ENCODE data around the gene PRKCA.
"Not testable (repeated sequence)": the region's sequence is repeated elsewhere in the genome, so short reads cannot be mapped to it uniquely, and the experiment has no call there.

The PRKCA gene

DNA sequence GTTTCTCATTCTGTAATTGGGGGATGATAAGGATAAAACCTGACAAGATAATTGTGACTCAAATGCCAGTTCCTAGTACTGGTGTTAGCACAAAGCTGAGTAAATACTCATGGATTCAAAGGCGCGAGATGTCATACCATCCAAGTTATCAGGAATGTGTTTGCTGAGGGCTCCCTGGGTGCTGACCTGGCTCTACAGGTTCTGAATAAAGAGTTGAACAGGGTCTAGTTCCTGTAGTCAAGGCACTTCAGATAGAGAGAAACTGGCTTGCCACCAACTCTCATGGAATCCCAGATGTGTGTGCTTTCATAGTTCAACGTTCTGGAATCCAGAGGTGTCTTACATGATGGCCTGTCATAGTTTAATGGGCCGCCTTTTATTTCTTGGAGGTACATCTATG lies 141.6 kb downstream of the PRKCA start:
- no peak for DNase-seq

DNA sequence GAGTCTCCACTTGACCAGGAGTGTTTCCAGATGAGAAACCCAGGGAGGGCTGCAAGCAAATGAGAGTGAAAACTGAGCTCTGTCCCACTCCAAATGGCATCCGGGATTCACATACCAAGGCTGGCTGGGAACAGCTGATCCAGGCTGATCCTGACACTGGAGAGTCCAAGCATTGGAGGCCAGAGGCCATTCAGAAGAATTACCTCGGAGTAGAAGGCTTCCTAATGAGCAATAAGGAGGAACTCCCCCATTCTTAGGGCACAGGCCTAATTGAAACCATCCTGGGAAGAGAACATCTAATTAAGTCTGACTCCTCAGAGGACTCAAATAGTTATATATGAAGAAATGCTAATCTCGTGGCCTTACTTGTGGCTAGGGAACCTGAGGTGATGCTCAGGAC lies 142.8 kb downstream of the PRKCA start:
- DNase-seq = no peak

DNA sequence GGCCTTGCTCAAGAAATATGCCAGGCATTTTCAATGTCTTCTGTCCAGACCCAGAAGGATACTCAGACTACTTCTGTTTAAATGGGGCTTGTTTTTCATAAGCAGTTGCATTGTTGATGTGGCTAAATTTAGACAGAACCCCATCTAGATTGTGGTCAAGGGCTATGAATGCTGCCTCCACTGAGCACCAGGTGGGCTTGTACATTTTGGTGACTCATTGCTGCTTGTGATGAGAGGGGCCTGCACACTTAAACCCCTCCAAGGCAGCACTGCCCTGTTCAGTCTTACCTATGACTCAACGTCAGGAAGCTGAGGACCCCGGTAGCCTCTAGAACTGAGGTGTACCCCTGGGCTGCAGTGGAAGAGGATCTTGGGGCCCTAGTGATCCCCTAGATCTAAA lies 144.0 kb downstream of the PRKCA start:
- no peak for DNase-seq

DNA sequence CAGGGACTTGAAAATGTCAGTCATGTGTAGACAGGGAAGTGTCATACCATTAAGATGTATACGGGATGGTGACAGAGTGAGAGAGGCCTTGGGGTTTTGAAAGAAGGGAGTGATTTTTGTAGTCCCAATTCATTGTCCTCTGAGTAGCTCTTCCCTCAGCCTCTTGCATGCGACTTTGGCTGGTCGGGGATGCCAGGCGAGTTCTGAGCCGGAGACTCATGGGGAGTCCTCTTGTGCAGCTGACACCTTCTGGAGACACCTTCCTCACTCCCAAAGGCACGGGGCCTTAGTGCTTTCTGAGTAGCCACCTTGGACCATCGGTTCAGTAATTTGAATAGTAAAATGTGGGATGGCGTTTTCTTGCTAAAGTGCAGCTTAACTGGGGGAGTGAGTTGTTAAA lies 144.7 kb downstream of the PRKCA start:
- no peak for DNase-seq

DNA sequence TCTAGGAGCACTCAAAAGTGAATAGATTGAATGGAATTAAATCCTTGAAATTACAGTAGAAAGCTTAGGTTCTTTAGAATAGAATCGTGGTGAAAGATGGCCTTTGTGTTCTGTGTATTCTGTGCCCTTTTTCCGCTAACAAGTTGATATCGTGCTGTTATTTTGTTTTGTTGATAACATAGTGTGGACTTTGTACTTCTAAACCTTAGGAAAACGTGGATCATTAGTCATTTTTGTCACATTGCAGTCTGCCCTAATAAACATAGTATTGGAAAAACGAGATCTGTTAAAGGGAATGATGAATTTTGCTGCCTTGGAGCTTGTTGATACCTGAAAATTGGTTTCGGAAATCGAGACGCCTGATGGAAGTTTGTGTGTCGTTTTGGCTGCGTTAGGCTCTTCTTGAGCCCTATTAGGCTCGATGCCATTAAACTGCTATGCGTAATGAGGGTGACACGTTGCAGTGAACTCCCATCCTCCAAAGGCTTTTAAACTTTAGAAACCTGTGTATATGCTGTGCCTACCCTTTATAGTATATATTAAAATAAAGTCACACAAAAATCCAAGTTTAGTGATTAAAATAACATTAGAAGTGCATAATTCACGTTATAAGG lies 145.7 kb downstream of the PRKCA start:
- no peak for DNase-seq

DNA sequence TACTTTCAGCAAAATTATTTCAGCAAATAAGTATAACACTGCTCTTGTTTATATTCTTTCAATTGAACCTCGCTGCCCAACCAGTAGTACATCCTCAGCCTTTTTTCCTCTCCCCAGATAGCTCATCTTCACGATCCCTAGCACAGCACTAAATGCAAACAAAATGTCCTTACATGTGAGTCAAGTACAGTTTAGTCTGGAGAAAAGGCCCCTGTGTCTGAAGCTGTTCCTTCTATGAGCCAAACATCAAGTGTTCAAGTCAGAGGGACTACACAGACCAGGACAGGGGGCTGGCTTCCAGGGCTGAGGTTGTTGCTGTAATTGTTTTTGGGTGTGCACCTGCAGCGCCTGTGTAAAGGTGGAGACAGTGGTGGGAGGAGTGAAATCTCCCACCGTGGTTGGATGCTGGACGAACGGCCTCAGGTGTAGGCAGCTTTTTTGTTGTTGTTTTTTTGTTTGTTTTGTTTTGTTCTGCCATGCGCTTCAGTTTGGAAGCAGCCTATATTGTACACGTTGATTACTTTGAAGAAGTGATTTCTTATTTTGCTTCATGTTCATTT lies 147.1 kb downstream of the PRKCA start:
- no peak for DNase-seq

DNA sequence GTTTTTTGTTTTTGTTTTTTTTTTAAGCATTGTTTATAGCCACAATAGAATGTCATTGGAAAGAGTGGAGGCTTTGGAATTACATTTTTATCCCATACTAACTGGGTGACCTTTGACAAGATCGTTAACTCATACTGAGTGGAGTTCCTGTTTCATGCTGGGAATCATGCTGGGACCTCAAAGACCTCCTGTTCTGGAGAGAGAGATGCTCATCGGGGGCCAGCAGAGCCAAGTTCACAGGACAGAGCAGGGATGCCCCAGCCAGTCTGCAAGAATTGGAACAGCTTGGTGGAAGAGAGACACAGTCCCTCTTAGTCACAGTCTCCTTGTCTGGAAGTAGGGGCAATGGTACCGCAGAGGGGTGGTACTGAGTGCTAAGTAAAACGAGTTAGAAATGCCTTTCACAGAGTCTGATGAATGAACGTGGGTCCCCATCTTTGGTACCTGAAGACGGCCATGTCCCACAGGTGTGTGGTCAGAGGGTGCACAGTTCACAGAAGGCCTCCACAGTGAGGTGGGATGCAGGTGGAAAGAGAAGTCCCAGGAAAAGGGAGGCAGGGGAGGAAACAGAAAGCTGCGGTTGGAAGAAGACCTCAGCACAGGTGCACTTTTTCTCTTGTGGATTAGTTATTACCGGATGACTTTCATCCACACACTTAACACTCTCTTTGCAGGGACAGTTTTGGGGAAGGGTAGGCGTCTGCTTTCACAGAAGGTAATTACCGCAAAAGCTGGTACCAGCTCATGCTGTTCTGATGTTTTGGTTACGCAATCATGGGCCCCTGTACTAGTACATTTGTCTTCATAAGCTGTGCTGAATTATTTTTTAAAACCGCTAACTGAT lies 147.8 kb downstream of the PRKCA start:
- DNase-seq = no peak

DNA sequence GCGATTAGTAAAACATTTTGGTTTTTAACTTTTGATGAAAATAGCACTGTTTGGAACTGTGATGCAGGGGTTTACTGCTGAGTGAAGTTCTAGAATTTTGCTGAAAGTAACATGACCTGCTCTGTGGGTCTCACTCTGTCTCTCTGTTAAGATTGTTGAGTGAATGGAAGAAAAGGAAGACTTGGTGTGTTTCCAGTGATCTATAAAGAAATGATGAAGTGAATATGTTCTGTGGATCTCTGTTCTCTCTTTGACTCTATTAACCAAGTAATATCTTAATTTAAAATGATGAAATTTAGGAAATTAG lies 148.4 kb downstream of the PRKCA start:
- no peak for DNase-seq

DNA sequence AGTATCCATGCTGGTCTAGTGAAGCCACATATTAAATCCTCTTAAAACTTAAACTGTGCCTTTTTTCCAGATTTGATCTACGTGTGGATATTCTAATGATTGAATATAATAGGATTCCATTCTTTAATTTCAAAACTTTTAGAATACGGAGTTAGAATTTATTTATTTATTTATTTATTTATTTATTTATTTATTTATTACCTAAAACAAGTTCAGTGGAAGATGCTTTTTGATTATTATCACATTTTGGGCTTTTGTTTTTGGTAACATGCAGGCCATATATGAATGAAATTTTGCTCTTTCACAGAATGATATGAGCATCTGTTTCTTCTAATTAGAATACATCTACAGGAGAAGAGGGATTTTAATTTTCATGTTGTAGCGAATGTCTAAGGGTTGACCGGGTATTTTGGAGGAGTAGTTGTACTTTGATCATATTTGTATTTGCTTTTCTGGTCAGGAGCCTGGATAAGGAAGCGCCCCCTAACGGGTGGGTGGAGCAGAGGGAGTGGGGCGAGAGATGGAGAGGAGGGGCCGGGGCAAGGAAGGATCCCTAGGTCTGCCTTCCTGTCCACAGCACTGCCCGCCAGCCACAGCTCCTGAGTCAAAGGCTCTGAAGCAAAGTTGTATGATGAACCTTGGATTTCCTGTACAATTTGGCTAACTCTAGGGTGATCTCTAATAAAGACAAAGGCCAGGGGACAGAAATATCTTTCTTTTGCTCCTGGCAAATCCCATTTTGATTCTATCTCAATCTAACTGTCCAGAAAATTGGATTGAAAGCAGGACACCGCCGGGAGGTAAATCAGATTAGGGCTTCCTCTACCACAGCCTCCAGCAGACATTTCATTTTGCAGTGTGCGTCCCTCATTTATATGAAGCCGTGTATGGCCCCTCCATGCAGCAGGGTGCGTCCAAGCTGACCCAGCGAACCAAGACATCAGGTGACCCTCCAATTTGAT lies 149.1 kb downstream of the PRKCA start:
- DNase-seq = no peak

DNA sequence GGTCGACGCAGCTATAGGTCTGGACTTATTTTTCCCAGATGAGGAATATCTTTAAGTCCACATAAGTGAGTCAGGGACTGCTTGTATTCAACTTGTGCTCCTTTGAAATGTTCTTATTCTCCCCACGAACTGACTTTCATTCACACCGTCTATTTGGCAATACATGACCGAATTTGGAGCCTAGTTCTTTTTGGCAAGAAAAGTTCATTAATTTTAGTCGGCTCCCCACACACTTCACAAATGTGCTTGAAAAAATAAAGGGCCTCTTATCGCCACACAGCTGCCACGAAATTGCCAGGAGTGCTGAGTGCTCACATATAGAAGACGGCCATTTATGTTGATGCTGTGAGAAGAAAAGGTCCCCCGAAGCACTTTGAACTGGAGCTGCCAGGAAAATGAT lies 152.6 kb downstream of the PRKCA start:
- DNase-seq = no peak

DNA sequence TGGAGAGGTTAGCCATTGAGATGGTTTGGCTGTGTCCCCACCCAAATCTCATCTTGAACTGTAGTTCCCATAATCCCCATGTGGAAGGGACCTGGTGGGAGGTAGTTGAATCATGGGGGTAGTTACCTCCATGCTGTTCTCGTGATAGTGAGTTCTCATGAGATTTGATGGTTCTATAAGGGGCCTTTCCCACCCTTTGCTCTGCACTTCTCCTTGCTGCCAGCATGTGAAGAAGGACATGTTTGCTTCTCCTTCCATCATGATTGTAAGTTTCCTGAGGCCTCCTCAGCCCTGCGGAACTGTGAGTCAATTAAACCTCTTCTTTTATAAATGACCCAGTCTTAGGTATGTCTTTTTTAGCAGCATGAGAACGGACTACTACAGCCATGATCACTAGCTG lies 155.1 kb downstream of the PRKCA start:
- not testable (repeated sequence) for DNase-seq

DNA sequence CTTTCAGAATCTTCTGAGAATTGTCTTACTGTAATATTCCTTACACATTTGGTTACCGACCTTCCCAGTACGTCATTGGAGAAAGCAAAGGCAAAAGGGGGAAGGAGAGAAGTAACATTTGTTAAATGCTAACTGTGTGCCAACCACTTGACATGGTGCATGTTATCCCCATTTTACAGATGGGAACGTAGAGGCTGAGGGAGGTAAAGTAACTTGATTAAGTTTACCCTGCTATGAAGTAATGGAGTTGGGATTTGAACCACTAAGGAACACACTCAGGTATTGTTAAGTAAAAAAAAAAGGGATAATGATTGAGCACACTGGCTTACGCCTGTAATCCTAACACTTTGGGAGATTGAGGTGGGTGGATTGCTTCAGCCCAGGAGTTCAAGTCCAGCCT lies 156.4 kb downstream of the PRKCA start:
- no peak for DNase-seq

DNA sequence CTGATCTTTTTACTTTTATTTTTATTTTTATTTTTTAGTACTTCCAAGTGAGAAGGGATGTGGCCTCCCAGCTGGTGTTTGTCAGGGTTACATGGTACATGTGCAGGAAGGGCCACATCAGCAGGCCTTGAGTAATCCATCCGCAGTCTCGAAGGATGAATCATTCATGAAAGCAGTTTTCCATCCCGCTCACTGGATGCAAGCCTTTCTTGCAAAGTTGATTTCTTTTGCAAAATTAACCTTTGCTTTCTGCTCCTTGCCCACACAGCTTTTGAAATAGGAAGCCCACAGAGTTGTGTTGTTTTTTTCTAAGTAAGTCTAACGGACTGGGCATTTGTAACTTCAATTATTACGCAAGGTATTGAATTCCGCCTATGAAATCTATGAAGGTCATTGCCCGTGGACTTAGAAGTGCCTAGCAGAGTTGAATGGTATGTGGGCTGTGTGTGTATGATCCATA lies 157.4 kb downstream of the PRKCA start:
- peak; percentile 98 to 99 for DNase-seq

DNA sequence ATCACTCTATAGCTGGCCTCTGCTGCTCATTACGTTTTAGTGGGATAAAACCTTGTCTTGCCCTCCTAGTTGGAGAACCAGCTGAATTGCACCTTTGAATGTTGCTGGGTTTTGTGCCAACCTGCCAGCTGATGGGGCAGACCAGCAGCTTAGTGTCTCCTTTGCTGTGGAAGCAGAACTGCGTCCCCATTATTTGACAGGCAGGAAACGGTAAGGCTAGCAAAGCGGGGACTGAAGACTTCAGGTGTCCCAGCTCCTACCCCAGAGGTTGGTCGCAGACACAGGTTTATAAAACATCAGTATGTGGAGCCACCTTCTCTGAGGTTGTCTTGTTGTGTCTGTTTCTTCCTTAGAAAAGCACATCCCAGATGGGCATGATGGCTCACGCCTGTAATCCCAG lies 158.1 kb downstream of the PRKCA start:
- DNase-seq = no peak

DNA sequence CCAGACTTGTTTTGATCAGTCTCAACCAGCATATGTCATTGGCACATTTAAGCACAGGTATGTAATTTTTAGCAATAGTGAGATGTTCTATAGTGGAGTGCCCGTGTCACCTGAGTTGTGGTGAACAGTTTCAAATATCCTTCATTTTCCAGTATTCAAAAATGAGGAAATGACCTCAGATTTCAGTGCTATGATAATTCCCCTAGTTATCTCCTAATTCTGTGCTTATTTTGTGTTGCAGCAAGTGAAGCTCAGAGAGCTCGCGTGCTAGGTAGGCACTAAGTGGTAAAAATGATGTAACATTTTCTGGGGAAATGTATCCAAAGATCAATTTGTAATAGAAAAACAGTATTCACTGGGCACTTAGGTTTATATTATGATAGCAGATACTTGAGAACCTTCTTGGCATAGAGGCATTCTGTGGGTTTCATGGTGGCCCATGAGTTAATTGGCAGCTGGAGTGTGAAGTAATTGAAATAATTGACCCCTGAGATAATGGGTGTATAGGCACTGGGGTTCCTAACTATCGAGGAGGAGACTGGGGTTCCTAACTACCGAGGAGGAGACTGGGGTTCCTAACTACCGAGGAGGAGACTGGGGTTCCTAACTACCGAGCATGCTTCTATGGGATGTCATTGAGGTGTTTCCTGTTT lies 159.1 kb downstream of the PRKCA start:
- peak; percentile 36 to 53 for DNase-seq

DNA sequence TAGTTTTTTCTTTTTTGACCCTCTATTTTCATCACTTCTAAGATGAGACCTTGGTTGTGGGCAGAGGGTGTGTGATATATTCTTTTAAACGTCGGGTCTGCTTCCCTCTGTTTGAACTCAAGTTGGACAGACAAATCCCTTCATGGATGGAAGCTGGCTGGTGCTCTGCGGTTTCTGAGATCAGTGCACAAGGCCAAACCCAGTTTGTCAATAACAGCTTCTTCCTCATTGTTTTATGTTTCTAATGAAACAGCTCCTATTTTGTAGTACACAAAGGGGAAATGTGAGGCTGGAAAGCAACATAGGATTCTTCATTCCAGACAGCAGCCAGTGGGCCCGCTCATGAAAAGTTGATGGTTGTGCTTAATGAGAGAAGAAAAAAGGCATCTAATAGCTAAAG lies 159.6 kb downstream of the PRKCA start:
- peak; percentile 88 to 90 for DNase-seq

DNA sequence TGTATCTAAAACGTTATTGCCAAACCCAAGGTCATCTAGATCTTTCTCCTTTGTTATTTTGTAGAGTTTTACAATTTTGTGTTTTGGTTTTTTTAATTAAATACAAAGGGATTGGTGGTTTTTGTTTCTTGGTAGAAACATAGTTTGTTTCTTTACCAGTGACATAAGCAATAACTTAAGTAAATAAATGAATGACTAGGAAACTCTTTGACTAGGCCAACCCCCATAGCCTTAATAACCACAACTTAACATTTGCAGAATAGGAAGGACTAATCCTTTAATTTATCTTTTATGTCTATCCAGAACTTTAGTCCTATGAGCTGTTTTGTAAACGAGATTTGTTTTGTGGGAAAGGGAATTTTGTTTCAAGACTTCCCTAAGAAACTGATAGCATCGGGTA lies 162.5 kb downstream of the PRKCA start:
- no peak for DNase-seq

DNA sequence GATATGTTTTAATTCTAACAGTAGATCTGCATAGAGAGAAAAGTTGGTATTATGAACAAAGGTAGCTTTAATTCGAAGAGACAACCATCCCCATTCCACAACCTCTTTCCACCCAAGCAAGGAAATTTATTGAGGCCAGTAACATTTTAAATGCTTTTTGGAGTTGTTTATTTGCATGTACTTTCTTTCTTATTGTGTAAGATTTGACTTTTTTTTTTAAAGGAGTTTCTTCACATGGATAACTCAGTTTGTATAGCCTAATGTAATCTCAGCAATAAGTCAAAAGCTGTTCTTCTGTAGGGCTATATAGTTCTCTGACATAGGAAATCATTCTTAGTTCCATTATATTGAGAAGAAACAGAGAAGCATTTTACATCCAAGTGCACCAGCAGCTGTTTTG lies 163.3 kb downstream of the PRKCA start:
- DNase-seq = no peak

DNA sequence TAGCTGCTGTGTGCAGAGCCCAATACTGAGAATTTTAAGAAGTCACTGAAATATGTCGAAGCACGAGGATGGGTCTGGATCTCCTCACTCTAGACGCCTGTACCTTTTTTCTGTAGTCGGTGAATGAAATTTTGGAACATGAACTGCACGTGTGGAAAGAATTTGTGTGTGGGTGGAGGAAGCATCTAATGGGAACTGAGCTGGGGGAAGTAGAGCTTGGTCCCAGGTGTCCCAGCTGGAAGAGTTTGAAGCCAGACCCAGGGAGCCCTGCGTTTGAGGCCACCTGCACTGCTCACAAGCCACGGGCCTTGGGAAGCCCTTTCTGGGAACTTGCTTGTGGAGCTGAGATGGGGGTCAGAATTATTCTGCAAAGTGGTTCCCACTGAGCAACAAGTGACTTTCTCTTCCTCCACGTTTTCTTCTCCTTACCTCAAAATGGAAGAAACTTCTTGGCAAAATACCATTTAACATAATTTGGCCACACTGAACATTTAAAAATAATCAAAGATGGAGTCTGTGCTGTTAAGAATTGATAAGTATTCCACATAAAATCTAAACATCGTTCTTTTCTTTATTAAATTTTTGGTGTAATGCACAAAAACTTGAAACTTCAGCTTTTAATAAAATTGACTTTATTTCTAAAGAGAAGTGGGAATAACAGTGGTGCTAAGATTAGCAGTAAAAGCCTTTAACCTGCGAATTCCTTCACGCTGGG lies 163.8 kb downstream of the PRKCA start:
- DNase-seq = no peak

DNA sequence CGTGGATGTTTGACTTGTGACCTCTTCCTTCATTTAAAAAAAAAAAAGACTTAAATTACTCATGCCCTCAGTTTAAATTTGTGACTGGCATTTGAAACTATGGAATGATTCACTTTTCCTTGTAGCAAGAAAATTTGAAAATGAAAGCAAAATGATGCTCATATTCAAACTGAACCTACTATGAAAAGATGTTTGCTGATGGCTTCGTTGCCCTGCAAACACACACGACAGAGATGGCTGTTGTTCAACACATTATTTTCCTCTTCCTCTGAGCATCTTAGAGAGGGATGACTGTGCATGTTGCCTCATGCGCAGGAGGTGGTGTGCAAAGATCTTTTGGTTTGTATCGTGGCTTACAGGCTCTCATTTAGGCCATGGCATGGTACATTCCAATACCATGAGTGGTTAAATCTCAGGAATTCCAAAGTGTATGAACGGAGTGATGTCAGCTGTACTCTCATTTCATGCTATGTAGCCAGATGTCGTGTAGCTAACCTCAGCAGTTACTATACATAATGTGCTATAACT lies 164.5 kb downstream of the PRKCA start:
- DNase-seq = peak; percentile 72 to 76

DNA sequence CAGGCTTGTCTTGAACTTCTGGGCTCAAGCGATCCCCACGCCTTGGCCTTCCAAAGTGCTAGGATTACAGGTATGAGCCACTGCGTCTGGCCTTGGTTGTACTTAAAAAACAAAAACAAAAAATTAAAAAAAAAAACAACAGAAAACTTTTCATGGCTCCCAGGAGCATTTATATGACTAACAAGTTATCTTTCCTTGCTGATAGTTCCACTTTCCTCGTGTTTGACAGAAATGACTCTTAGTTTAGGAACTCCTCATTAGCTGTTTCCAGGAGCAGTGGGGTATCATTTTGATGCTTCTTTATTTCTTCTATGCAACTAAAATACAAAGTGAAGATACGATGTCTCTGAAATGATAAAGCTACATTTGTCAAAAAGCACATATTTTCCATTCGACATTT lies 165.4 kb downstream of the PRKCA start:
- peak in 1 of 2 donors; percentile 2 for DNase-seq

Measured in inflammatory macrophage (primary cell).